ENCODE results near the gene FNDC4. TPM values are rescaled to one million over a fixed set of nuclear protein-coding genes. Genes with fewer than 3 reads are reported as not detected.
"Not testable (repeated sequence)": the region's sequence is repeated elsewhere in the genome, so short reads cannot be mapped to it uniquely, and the experiment has no call there.

FNDC4 gene
- total RNA-seq: 2.0 TPM
- long read RNA-seq, transcript FNDC4-201 (7 exons, 1,657 nt): major isoform, 8 of 9 reads
- long read RNA-seq, partial matches to known transcripts: 0 of 9 reads
- long read RNA-seq, other reads (novel, unspliced or antisense): 1 of 9 reads

- peak; percentile 69 for ATAC-seq
- DNase-seq: no peak
- no peaks in the 10 kb centered on the region for H3K9me3 ChIP-seq
- H3K27me3 ChIP-seq: peaks cover 4% of the 10 kb centered on the region
- H3K4me3 ChIP-seq: peak within 1 kb of the TSS; percentile 58
- peaks cover 13% of the 10 kb centered on the region for H3K4me1 ChIP-seq
- TF ChIP-seq CTCF (IDR thresholded peaks at IDR 0.05): no peak
- H3K36me3 ChIP-seq: no peaks in the 10 kb centered on the region
- intact Hi-C loops (cut with DNase I): no loop called here
- H3K27ac ChIP-seq: no peak within 1 kb of the TSS
These were observed at the start of gene FNDC4 for GRCh38 chr2:27494944-27495554. Gene FNDC4 (minus strand): TSS chr2:27495200. CDS start chr2:27494679, 521 bp downstream.

DNA sequence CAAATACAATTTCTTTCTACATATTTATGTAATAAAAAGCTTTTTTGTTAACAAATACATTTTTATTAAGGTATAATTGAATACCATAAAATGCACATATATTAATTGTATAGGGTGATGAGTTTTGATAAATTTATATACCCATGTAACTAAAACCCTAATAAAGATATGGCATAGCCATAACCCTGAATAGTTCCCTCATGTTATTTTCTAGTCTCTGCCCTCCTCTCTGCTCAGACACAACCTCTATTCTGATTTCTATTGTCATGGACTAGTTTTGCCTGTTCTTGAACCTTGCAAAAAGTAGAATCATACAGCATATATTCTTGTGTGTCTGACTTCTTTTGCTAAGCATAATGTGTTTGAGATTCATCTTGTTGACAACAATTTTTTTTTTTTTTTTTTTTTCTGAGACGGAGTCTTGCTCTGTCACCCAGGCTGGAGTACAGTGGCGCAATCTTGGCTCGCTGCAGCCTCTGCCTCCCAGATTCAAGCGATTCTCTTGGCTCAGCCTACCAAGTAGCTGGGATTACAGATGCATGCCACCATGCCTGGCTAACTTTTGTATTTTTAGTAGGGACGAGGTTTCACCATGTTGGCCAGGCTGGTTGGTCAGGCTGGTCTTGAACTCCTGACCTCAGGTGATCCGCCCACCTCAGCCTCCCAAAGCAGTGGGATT, 49.3 kb upstream of the FNDC4 start:
- H3K4me1 ChIP-seq: no peaks in the 10 kb centered on the region
- ATAC-seq (no peak), DNase-seq (no peak)
- no peak overlapping the region for H3K27ac ChIP-seq
- H3K27me3 ChIP-seq: no peaks in the 10 kb centered on the region
- intact Hi-C loops (cut with DNase I): no loop called here
- H3K9me3 ChIP-seq: no peaks in the 10 kb centered on the region
- no peaks in the 10 kb centered on the region for H3K36me3 ChIP-seq
- TF ChIP-seq CTCF (IDR thresholded peaks at IDR 0.05): no peak
- H3K4me3 ChIP-seq: no peak overlapping the region

GRCh38 chr2:27539649-27540048, 44.6 kb upstream of the FNDC4 start:
- intact Hi-C loops (cut with DNase I): not testable (repeated sequence)

DNA sequence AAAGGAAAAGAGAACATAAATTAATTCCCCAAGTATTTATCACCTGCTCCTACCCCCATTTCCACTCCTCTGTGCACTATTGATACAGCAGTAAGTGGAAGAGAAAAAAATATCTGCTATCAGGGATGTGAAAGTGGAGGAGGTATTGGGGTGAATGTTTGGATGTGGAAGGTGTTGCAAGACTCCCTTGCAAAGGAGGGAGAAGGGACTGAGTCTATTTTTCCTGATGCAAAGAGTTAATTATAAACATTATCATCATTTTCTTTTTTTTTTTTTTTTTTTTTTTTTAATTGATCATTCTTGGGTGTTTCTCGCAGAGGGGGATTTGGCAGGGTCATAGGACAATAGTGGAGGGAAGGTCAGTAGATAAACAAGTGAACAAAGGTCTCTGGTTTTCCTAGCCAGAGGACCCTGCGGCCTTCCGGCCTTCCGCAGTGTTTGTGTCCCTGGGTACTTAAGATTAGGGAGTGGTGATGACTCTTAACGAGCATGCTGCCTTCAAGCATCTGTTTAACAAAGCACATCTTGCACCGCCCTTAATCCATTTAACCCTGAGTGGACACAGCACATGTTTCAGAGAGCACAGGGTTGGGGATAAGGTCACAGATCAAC, 43.9 kb upstream of the FNDC4 start:
- H3K36me3 ChIP-seq; DNase-seq; ATAC-seq; H3K4me1 ChIP-seq; intact Hi-C loops (cut with DNase I); H3K4me3 ChIP-seq; H3K27ac ChIP-seq; H3K27me3 ChIP-seq; H3K9me3 ChIP-seq: not testable (repeated sequence)

More at GRCh38 chr2:27539649-27540048, 44.6 kb upstream of the FNDC4 start:
- H3K27ac ChIP-seq, H3K9me3 ChIP-seq, ATAC-seq, H3K4me3 ChIP-seq, H3K36me3 ChIP-seq, H3K27me3 ChIP-seq, H3K4me1 ChIP-seq, DNase-seq: not testable (repeated sequence)

DNA sequence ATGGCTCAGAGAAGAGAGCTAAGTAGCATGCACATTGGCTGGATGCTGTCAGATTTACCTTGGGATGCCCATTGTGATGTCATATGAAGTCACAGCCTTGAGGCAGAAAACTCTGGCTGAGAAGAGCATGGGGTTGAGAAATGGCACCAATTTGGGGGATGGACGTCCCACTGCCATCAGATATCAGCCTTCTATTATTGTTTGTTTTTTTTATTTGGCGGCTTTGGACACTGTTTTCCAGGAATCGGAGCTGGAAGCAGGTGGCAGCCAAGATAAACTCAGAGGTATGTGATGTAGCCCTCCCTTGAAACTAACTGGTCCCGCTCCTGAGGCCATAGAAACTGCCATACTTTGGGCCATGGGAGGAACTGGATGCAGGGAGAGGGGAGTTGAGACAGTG, 42.3 kb upstream of the FNDC4 start:
- no peak for TF ChIP-seq CTCF (IDR thresholded peaks at IDR 0.05)
- no peaks in the 10 kb centered on the region for H3K27me3 ChIP-seq
- intact Hi-C loops (cut with DNase I): no loop called here
- no peaks in the 10 kb centered on the region for H3K4me1 ChIP-seq
- no peak for DNase-seq
- no peaks in the 10 kb centered on the region for H3K36me3 ChIP-seq
- no peak overlapping the region for H3K27ac ChIP-seq
- no peak for ATAC-seq
- H3K9me3 ChIP-seq: no peaks in the 10 kb centered on the region
- H3K4me3 ChIP-seq: no peak overlapping the region

DNA sequence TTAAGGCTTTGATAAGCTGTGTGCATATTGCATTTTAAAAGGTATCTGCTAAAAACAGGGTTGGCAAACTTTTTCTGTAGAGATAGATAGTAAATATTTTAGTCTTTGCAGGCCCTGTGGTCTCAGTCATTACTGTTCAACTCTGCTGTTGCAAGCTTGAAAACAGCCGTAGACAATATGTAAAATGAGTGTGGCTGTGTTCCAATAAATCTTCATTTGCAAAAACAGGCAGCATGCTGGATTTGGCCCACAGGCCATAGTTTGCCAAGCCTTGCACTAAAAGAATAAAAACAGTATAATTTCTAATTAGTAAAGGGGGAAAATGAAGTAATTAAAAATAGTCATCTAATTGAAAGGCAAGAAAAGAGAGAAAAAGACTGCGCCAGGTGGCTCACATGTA, 37.0 kb upstream of the FNDC4 start:
- H3K4me1 ChIP-seq: no peaks in the 10 kb centered on the region
- intact Hi-C loops (cut with DNase I): no loop called here
- no peaks in the 10 kb centered on the region for H3K27me3 ChIP-seq
- H3K4me3 ChIP-seq: no peak overlapping the region
- DNase-seq (no peak), ATAC-seq (no peak)
- no peak overlapping the region for H3K27ac ChIP-seq
- no peaks in the 10 kb centered on the region for H3K9me3 ChIP-seq
- TF ChIP-seq CTCF (IDR thresholded peaks at IDR 0.05): no peak
- H3K36me3 ChIP-seq: no peaks in the 10 kb centered on the region

All from upper lobe of right lung (tissue), 1 donor.